Stimulated activated CD4-positive, alpha-beta T cell treated with anti-CD3 and anti-CD28 coated beads, Interleukin-4, amount 100 ng/mL, for 24 hours (primary cell): Measurements from ENCODE around the gene CNTLN.
"Not testable (repeated sequence)": the region's sequence is repeated elsewhere in the genome, so short reads cannot be mapped to it uniquely, and the experiment has no call there.

ENCODE experiments used
- DNase-seq: peaks from one replicate; pipeline ENCODE4 v3.0.0-alpha.2; 2020

CNTLN gene

DNA sequence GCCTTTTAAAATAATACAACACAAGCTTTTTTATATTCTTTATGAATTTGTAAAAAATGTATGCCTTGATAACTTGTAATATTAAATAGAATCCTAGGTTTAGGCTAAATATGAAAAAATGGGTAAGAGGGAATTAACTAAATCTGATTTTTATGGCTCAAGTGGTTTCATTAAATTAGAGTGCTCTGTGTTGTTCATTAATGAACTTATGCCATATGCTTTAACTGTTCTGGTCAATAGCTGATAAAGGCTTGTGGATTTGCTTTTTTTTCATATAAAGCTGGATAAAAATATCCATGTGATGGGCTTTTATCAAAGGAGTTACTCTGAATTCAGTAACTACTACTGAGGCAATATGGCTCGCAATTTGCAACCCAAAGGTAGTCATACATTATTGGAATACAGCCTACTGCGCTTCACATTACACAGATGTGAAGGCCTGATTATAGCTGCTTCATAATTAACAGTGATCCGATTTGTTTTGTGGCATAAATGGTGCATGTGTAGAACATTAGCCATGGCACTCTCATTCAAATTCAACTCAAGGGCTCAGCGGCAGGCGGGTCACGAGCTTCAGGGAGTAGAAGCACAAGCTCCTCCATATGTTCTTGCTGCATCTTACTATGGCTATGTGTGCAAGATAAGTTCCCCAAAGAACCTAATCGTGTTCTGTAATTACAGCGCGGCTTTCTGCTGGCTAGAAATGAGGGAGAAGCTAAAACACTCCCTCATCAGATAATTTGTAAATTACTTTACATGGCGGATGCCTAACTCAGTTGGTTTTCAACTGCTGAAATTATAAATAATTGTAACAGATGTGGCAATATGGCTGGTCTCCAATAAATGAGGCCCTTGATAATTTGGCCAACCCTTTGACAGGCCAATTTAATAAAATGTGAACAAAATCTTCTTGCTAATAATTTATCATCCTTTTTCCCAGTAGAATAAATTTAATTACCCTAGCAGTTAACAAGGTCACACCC is 188.3 kb downstream of the CNTLN start:
- no peak for DNase-seq

DNA sequence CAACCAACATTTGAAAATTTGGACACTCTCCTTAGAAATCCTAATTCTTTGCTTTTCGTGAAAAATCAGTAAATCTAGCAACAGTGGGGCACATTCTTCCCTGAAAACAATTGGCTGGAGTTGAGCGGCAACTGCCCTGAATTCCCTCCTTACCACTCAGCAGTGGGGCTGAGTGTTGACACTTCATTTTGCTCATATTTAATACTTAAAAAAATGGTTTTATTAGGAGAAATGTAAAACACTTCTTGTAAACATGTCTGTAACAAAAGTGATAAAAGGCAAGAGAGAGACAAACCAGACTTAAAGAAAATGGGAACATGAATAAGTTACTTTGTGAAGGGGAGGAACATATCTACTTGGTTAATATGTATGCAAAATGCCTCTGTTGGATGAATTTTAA is 193.5 kb downstream of the CNTLN start:
- no peak for DNase-seq

DNA sequence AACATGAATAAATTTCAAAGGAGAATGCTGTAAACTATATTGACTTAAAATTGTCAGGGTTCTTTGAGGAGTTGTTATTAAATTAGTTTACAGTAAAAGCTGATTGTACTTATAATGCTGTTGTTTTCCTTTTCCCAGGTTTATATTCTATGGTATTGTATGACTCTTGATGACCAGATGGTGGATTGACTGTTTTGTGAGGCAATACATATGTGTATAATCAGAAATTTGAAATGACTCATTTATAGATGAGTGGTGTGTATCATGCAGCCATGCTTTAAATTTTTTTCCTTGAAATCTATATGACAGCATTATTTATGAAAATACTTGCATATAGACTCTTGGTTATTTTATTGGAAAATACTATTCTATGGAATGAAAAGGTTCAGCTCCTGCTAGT is 195.3 kb downstream of the CNTLN start:
- DNase-seq = no peak

DNA sequence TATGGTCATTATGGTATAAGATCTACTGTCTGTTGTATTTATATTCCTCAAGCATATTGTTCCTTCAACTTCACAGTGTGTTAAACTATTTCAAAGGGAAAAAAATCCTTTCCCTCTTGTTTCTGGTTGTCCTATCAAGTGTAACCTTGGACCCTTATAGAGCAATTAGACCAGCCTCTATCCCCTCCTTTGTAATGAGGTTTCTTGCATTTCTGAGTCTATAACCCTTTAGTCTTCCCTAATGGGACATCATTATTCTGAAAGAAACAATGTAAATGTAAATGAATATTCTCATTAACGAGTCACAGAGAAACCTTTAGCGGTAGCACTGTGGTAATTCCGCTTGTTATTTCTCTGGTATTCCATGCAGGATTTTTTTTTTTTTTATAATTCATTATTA is 197.3 kb downstream of the CNTLN start:
- no peak for DNase-seq

DNA sequence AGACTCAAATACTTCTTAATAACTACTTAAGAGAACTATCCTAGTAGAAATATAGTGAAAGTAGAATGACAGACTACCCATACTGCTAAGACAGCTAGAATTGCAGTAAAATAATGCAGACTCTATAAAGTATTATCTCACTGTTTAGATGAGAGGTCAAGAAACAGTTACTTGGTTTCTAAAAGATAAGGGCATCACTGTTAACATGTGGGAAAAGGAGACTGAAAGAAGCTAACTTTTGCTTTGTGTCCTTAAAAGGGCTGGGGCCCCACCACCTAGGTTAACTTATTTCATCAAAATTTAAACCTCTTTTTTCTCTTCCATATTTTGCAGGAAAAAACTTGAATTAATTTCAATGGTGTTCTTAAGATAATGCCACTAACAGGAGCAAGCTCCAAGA is 204.3 kb downstream of the CNTLN start:
- no peak for DNase-seq

DNA sequence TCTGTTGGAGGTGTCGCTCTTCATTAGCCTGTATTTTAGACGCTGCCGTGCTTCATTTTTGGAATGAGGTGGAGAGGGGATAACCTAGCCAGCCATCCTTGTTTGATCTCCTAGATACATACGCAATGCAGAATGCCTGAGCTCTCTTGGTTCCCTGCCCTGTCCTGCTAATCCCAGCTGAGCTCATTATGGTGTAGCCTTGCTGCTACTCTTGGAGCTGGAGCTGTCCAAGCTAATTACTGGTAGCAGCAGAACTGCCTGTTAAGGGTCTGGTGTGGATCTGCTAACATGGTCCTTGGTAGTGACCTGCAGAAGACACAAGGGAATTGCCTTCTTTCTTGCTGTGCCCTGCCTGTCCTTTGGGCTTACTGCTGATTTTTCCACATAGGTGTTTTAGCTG is 207.9 kb downstream of the CNTLN start:
- no peak for DNase-seq

DNA sequence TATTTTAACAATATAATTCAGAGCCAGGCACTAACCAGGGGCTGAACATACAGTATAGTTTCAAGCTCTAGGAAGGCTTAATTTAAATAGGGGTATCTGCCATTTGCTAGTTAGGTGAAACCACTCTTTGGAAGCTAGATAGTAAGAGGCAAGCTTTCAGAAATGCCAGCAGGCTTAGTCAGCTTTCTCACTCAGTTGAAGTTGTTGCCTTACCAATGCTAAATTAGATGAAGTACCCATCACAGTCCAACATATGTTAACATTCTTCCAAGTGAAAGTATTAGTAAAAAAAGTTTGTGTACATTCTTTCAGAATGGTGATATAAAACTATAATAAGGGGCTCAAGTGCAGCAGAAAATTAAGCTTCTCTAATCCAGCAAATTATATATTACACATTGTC is 215.0 kb downstream of the CNTLN start:
- DNase-seq = no peak

DNA sequence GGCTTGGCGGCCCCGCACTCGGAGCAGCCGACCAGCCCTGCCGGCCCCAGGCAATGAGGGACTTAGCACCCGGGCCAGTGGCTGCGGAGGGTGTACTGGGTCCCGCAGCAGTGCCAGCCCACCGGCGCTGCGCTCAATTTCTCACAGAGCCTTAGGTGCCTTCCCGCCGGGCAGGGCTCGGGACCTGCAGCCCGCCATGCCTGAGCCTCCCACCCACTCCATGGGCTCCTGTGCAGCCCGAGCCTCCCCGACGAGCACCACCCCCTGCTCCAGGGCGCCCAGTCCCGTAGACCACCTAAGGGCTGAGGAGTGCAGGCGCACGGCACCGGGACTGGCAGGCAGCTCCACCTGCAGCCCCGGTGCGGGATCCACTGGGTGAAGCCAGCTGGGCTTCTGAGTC is 219.2 kb downstream of the CNTLN start:
- not testable (repeated sequence) for DNase-seq

DNA sequence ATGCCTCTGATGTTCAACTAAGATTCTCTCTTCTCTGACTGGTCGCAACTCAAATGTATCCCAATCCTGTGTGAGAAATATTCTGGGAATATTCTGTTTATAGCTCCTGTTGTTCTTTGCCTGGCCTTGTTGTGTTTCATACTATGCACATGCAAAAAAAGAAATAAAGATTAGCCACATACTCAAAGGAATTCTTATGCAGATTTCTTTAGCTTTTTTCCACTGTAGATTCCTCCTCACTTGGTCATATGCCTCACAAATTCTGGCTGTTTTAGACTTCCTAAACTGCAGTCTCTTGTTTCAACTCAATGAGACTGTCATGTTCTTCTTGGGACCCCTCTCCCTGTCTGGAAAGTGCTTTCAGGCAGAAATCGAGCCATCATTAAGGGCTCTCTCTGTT is 226.5 kb downstream of the CNTLN start:
- no peak for DNase-seq

DNA sequence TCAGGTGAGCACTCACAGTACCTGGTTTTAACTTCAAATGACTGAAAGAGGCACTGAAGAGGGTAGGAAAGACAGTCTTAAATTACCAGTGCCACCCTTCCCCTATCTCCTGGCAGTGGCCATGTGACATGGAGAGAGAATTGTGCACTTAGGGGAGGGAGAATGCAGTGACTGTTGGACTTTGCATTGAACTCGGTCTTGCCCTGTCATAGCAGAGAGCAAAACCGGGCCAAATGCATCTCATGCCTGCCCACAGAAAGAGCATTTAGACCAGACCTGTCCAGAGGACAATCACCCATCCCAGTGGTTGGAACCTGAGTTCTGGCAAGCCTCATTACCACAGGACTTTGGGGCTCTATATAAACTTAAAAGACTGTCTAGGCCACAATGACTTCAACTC is 232.2 kb downstream of the CNTLN start:
- no peak for DNase-seq

DNA sequence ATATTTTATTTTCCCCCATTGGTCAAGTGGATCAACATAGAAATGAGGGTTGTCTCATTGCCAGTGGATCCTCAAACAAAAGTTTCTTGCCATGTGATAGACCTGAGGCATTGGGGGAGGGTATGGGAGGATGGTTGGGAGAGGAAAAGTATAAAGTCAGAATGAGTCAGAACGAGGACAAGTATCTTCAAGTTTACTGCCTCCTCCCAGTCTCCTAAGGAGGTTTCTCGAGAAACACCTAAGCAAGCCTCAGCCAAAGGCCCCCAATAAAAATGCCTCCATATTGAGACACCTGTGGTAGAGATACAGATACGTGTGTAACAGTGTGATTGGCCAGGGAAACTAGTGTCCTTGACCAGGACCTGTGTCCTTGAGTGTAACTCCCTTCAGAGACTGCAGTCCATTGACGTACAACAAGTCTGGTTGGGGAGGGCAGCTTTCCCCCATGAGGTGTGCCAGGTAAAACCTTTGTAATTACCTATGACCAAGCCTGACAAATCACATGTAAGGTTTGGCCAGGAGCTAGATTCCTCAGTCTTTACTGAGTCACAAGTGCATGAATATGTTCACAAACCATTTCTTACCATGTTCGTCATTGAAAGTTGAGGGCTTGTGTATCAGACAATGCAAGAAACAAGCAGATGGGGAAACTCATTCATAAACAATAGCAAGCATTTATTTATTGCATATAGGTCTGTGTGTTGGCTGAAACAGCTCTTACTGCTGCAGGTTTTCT is 245.5 kb downstream of the CNTLN start:
- no peak for DNase-seq

DNA sequence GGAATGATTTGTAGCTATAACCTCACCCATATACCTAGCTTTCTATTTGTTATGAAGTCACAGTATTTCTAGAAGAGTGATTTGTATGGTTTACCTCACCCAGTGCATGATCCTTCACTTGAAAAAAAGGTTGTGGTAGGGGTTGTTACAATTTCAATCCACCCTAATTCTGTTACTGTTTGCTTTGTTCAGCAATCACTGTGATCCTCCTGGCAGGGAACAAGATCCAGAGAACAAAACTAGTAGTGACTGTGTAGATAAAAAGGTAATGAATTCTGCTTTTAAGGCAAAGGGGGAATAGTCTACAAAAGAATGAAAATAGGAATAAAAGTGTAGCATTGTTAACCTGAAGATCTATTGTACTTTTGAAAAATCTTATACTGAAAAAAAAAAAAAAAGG is 252.7 kb downstream of the CNTLN start:
- DNase-seq = no peak

DNA sequence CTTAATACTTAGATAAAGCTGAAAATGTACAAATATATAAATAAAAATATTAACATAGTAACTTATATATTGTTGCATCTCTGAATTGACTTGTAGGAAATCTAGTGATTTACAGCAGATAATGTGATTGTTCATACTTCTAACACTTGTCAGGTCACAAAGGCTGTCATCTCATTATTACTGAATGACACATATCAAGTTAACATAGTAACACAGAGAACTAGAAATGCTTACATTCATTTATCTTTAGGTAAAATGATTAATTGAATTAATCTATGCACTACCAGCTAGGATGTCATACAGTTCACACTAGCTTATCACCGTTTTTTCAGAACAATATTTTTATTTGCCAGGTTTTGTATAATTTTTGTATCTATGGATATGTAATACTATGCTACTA is 254.2 kb downstream of the CNTLN start:
- DNase-seq = no peak

DNA sequence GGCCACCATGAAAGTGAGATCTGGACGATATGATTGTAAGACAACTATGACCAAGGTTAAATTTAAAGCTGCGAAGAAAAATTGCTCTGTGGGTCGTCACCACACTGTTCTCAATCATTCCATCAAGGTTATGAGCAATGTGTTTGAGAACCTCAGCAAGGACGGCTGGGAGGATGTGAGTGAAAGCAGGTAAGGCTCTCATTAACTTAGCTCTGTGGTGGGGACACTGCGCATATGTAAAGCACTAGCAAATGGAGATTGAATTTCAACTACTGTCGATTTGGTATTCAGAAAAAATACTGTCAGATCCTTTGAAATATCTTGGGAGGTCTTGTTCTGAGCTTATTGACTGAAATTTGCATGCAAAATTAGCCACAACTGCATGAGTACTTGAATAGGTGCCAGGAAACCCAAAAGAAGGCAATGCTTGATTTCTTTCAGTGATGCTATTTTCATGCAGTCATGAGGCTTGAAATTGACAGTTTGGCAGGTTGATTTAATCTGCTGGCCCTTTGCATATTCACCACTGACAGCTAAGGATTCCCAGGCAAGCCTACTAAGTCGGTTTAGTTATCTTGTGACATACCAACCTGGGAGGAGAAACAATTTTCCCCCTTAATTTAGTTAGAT is 260.2 kb downstream of the CNTLN start:
- DNase-seq = no peak

DNA sequence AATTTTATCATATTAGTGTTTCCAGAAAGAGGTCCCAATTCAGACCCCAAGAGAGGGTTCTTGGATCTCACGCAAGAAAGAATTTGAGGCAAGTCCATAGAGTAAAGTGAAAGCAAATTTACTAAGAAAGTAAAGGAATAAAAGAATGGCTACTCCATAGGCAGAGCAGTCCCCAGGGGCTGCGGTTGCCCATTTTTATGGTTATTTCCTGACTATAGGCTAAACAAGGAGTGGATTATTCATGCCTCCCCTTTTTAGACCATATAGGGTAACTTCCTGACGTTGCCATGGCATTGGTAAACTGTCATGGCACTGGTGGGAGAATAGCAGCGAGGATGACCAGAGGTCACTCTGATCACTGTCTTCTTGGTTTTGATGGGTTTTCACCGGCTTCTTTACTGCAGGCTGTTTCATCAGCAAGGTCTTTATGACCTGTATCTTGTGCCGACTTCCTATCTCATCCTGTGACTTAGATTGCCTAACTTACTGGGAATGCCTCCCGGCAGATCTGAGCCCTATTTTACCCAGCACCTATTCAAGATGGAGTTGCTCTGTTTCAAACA is 262.4 kb downstream of the CNTLN start:
- DNase-seq = not testable (repeated sequence)

DNA sequence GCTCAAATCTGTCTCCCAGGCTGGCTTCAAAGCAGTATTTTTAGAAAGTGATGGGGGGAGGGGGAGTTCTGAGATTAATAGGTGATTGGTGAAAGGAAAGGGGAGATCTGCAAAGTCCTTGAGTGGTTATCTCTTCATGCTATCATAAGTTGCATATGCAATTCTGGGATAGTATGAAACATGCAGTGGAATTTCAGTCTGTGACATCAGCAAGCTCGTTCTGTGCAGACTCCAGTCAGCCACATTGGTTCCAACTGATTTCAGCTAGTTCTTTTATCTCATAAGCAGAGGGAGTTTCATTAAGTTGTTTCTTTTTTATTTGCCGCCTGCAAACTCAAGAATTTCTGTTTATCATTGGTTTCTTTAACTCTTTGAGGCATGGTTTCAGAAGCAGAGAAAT is 263.5 kb downstream of the CNTLN start:
- no peak for DNase-seq

DNA sequence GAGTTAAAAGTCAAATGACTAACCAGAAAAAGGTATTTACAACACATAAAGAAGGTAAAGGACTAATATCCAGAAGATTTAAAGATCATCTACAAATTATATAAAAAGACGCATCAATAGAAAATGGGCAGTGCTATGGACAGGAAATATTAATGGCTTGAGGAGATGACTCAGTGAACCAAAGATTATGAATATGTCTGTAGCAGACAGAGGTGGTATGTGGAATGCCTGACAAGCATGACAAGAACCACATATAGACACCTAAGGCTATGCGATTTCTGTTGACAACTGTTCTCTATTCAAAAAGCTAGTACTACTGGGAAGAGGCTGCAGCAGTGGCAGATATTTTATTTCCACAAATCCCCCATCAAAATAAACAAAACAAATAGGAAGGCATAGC is 267.0 kb downstream of the CNTLN start:
- DNase-seq = no peak

DNA sequence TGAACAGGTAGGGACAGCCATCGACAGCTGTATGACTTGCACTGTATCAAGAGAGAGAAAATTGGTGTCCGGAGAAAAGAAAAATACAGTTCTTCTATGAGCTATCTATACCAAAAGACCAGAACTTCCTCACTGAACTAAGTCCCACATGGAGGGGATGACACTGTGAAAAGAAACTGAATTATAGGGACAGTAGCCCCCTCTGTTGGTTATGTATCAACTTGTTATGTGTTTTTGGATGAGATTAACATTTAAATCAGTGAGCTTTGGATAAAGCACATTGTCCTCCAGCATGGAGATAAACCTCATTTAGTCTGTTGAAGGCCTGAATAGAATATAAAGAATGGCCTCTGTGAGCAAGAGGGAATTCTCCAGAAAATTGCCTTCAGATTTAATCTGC is 267.5 kb downstream of the CNTLN start:
- DNase-seq = no peak

DNA sequence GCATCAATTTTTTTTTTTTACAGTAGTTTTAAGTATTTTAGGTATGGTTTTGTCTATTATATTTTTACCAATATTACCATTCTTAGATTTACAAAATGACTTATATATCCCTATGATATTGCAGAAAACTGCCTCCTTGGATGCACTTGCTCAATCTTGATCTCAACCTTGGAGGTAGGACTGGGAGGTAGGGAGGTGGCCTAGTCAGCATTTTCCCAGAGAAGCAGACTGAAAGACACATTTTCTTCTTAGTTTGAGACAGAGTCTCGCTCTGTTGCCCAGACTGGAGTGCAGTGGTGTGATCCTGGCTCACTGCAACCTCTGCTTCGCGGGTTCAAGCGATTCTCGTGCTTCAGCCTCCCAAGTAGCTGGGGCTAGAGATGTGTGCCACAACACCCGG is 268.7 kb downstream of the CNTLN start:
- no peak for DNase-seq

DNA sequence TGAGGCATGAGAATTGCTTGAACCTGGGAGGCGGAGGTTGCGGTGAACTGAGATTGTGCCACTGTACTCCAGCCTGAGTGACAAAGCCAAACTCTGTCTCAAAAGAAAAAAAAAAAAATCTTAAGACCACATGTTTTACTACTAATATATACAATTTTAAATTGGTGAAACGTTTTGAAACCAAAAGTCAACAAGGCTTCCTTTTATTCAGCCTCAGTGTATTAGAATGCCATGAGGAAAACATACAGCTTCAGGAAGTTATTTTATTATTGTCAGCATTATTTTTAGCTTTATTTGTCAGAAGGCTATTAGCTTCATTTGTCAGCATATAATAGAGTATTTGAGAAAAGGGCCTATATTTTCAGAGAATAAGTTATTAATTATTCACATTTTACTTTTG is 280.1 kb downstream of the CNTLN start:
- no peak for DNase-seq

DNA sequence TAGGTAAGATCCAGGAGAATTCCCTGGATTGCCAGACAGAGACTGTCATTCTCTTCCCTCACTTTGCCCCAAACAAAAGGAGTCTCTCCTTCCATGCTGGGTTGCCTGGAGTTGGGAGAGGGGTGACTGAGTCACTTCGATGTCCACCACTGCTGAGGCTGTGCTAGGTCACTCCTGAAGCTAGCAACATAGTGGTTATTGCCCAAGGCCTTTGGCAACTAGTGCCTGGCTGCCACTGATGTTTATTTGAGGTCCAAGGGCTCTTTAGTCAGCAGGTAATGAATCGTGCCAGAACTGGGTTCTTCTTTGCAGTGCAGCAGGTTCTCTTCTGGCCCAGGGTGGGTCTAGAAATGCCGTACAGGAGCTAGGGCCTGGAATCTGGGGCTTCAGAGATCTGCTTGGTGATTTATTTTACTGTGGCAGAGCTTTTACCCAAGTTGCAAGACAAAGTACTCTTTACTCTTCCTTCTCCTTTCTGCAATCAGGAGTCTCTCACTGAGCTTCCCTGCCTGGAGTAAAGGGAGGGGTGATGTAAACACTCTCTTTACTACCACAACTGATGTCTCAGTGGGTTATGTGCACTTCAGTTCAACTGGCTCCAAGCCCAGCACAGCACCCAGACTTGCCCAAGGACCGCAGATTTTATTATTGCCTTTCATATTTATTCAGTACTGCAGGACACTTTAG is 288.3 kb downstream of the CNTLN start:
- DNase-seq = no peak

DNA sequence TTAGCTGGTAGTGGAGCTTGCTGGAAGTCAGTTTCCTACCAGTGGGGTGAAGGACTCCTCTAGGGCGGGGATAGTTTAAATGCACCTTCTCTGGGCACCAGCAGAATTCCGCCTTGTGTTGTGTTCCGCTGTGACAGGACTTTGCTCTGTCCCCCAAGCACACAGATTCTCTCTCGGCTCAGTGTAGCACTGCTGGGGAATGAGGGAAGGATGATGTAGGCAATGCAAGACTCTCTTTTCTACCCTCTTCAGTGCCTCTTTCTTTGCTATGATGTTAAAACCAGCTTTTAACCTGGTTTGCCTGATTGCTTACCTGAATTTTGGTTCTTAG is 288.8 kb downstream of the CNTLN start:
- no peak for DNase-seq

DNA sequence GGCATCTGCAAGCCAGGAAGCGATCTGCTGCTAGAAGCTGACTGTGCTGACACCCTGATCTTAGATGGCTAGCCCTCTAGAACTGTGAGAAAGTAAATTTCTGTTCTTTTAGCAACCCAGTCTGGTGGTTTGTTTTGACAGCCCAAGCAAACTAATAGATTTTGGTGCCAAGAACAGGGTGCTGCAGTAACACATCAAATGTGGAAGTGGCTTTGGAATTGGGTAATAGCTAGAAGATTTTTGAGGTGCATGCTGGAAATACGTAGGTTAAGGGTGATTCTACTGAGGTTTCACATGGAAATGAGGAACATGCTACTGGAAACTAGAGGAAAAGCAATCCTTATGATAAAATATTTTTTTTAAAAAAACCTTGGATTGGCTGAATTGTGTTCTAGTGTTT is 290.5 kb downstream of the CNTLN start:
- no peak for DNase-seq
